Ovary (tissue), 9 donors: ENCODE measurements around the gene FOXO1. TPM values are rescaled to one million over a fixed set of nuclear protein-coding genes. Genes with fewer than 3 reads are reported as not detected.

Experiments used
- DNase-seq, 5 donors: peaks; one replicate each; pipeline ENCODE4 v3.0.0-alpha.2; 2019 to 2020
- H3K27ac ChIP-seq, 2 donors: fragments of 200-600 bp; one replicate each; pipeline versions ENCODE4 v1.5.1 to v1.8.0; 2019 to 2022
- H3K27me3 ChIP-seq: fragments of 200-600 bp; one replicate; pipeline ENCODE4 v1.8.0; 2022
- H3K36me3 ChIP-seq: fragments of 200-600 bp; sonication (generic); one replicate; pipeline ENCODE4 v1.5.1; 2019
- H3K4me1 ChIP-seq: one replicate; pipeline ENCODE4 v1.8.1; 2013; ENCODE audit warnings: mild to moderate bottlenecking, moderate library complexity; ENCODE audit not compliant: insufficient read depth
- H3K4me3 ChIP-seq: fragments of 200-600 bp; sonication (generic); one replicate; pipeline ENCODE4 v1.5.1; 2017
- H3K9me3 ChIP-seq, 2 donors: fragments of 200-600 bp in 1 of 2; sonication (generic) in 1 of 2; one replicate each; pipeline versions ENCODE4 v1.5.1 to v1.8.1; 2013 to 2019; ENCODE audit warnings: mild to moderate bottlenecking in 1 of 2, moderate library complexity in 1 of 2
- CTCF ChIP-seq, 3 donors: fragments of 450-650 bp in 2 of 3; fragments of 200-600 bp in 1 of 3; IDR thresholded peaks; one replicate each; pipeline versions ENCODE4 v1.5.1 to v1.8.0; 2016 to 2022; ENCODE audit warnings: antibody characterized with exemption in 3 of 3, mild to moderate bottlenecking in 1 of 3
- EP300 ChIP-seq: sonication (generic); formaldehyde crosslinking; IDR thresholded peaks from one replicate; pipeline ENCODE4 v1.6.1; 2017; ENCODE audit warnings: antibody characterized with exemption
- POLR2A ChIP-seq: fragments of 450-650 bp; IDR thresholded peaks from one replicate; pipeline ENCODE4 v1.6.1; 2017; ENCODE audit warnings: antibody characterized with exemption, mild to moderate bottlenecking, moderate library complexity
- WGBS, 3 donors: extraction: QIAGEN DNeasy Blood & Tissue Kit in 1 of 3; methylation state at CpG; one replicate each; pipeline versions ENCODE4 v1.1.5 to v1.1.7; 2013 to 2017; 5-methylcytosine and 5-hydroxymethylcytosine counted together
- intact Hi-C, 4 donors: fragments of 100-400 bp; cut with DNase I; formaldehyde crosslinking; loops; one replicate each; pipeline versions ENCODE4 v1.11.0 to v1.15.1; 2022 to 2023
- polyA plus RNA-seq, 2 donors: library from polyadenylated mRNA; stranded (reverse); fragments of 200-250 nt in 1 of 2; fragments of 350-450 nt in 1 of 2; fragmentation: Illumina TruSeq in 1 of 2; extraction: RNeasy Lipid Tissue Mini Kit (QIAGEN cat#74804) in 1 of 2; gene quantifications; one replicate each; pipeline ENCODE4 v1.2.3, GENCODE V29; 2013 to 2014
- total RNA-seq, 7 donors: library from RNA; depleted of rRNA in 2 of 7; stranded (reverse); fragments of >200 nt in 2 of 7; fragmentation: NEBNext Ultra II Directional in 3 of 7; extraction: Animal tissue kit (Norgen Biotek cat#: 25700) in 3 of 7; gene quantifications; one replicate each; pipeline versions ENCODE4 v1.1.0 to v1.2.4, GENCODE V29; 2016 to 2023
- donor health status: DM: no; HTN: no; CAD: no; lungs with moderate emphysema.
- donor health status: DM: no; HTN: no; CAD: no.
- donor health status: Bipolar disorder and iron deficiency.
- donor health status: DM: yes; HTN: yes; CAD: no.
- donor health status: DM: no; HTN: no; CAD: no.
- donor health status: DM: yes; HTN: yes; CAD: no.

FOXO1 gene
- total and polyA plus RNA-seq, 9 donors, result 51.5 to 157 (median 107) TPM

- H3K36me3 ChIP-seq, result no peaks in the 10 kb centered on the region
- WGBS, 3 donors, result 78 to 88% (median 79%) methylated on average over 9 of the region's 9 CpGs
- intact Hi-C loops, result no loop called here
- H3K4me1 ChIP-seq, result no peaks in the 10 kb centered on the region
- H3K9me3 ChIP-seq, result no peaks in the 10 kb centered on the region
- no peak overlapping the region for H3K27ac ChIP-seq
- H3K27me3 ChIP-seq, result no peaks in the 10 kb centered on the region
- TF ChIP-seq CTCF (IDR thresholded peaks at IDR 0.05), result no peak
- no peak for TF ChIP-seq POLR2A
- TF ChIP-seq EP300, result no peak
- no peak for DNase-seq
- H3K4me3 ChIP-seq, result no peak overlapping the region
Observed at GRCh38 chr13:40539576-40540327, 126.7 kb downstream of the FOXO1 start.

- Histone ChIP-seq H3K36me3 (no peaks in the 10 kb centered on the region), H3K27me3 (no peaks in the 10 kb centered on the region), H3K27ac (no peak overlapping the region), H3K4me3 (no peak overlapping the region), H3K4me1 (no peaks in the 10 kb centered on the region), H3K9me3 (no peaks in the 10 kb centered on the region)
- TF ChIP-seq EP300, result no peak
- no peak for TF ChIP-seq CTCF (IDR thresholded peaks at IDR 0.05)
- no peak for TF ChIP-seq POLR2A
- 88 to 94% (median 91%) methylated on average over 13 of the region's 13 CpGs for WGBS, 3 donors
- intact Hi-C loops, result no loop called here
- DNase-seq, result no peak
Observed at GRCh38 chr13:40537146-40537895, 129.1 kb downstream of the FOXO1 start.

- Histone ChIP-seq H3K9me3 (no peaks in the 10 kb centered on the region), H3K27me3 (no peaks in the 10 kb centered on the region), H3K27ac (no peak overlapping the region), H3K36me3 (no peaks in the 10 kb centered on the region), H3K4me1 (no peaks in the 10 kb centered on the region), H3K4me3 (no peak overlapping the region)
- TF ChIP-seq EP300, result no peak
- DNase-seq, result no peak
- WGBS, 3 donors, result 81 to 90% (median 82%) methylated on average over 9 of the region's 9 CpGs
- intact Hi-C loops, result no loop called here
Observed at GRCh38 chr13:40536443-40537113, 129.9 kb downstream of the FOXO1 start.

- Histone ChIP-seq H3K4me1 (no peaks in the 10 kb centered on the region), H3K9me3 (no peaks in the 10 kb centered on the region), H3K27ac (no peak overlapping the region), H3K36me3 (no peaks in the 10 kb centered on the region), H3K4me3 (no peak overlapping the region), H3K27me3 (no peaks in the 10 kb centered on the region)
- TF ChIP-seq CTCF (IDR thresholded peaks at IDR 0.05) (no peak), EP300 (no peak), POLR2A (no peak)
- intact Hi-C loops, result no loop called here
- WGBS, 3 donors, result 94 to 96% (median 95%) methylated on average over 27 of the region's 27 CpGs
- DNase-seq, result no peak
Observed at GRCh38 chr13:40535345-40535836, 131.1 kb downstream of the FOXO1 start.
